Astrocyte (in vitro differentiated cells and primary cell): Measurements from ENCODE around the gene TMEM108. TPM values are rescaled to one million over a fixed set of nuclear protein-coding genes. Genes with fewer than 3 reads are reported as not detected.

ENCODE experiments used
- DNase-seq: peaks from one replicate; pipeline ENCODE4 v3.0.0-alpha.2; 2010; ENCODE audit warnings: low read depth
- FAIRE-seq: peaks from 2 replicates; lab custom pipeline; 2011; peaks lifted over from hg19 to GRCh38; lab: Jason Lieb, UNC
- H2AFZ ChIP-seq: 2 replicates; pipeline ENCODE4 v1.6.0; 2012; ENCODE audit warnings: low read depth, low read length, inconsistent platforms
- H3K27ac ChIP-seq: 2 replicates; pipeline ENCODE4 v1.5.1; 2011; ENCODE audit warnings: low read depth, low read length, inconsistent platforms
- H3K27me3 ChIP-seq: 2 replicates; pipeline ENCODE4 v1.6.0; 2011; ENCODE audit warnings: low read length, inconsistent platforms; ENCODE audit not compliant: insufficient read depth
- H3K36me3 ChIP-seq: 2 replicates; pipeline ENCODE4 v1.5.1; 2011; ENCODE audit warnings: low read length, inconsistent platforms; ENCODE audit not compliant: insufficient read depth
- H3K4me1 ChIP-seq: 2 replicates; pipeline ENCODE4 v1.5.1; 2011; ENCODE audit warnings: low read length, inconsistent platforms; ENCODE audit not compliant: insufficient read depth
- H3K4me2 ChIP-seq: 2 replicates; pipeline ENCODE4 v1.6.0; 2012; ENCODE audit warnings: low read length, inconsistent platforms
- H3K4me3 ChIP-seq: 2 replicates; pipeline ENCODE4 v1.5.1; 2011; ENCODE audit warnings: low read depth, mild to moderate bottlenecking, low read length, inconsistent platforms; ENCODE audit not compliant: insufficient read depth
- H3K79me2 ChIP-seq: 2 replicates; pipeline ENCODE4 v1.6.0; 2012; ENCODE audit warnings: mild to moderate bottlenecking, low read length, inconsistent platforms; ENCODE audit not compliant: insufficient read depth
- H3K9ac ChIP-seq: 2 replicates; pipeline ENCODE4 v1.6.0; 2012; ENCODE audit warnings: mild to moderate bottlenecking, low read length, inconsistent platforms
- H3K9me3 ChIP-seq: 2 replicates; pipeline ENCODE4 v1.5.1; 2012; ENCODE audit warnings: low read depth, mild to moderate bottlenecking, low read length, inconsistent platforms; ENCODE audit not compliant: insufficient read depth
- H4K20me1 ChIP-seq: 2 replicates; pipeline ENCODE4 v1.6.0; 2012; ENCODE audit warnings: low read length, inconsistent platforms; ENCODE audit not compliant: insufficient read depth
- H3K27ac Mint-ChIP-seq: one replicate; pipeline ENCODE4 v1.8.0; 2021; ENCODE audit warnings: mild to moderate bottlenecking, mixed read lengths; ENCODE audit not compliant: unreplicated experiment
- H3K27me3 Mint-ChIP-seq: one replicate; pipeline ENCODE4 v1.8.0; 2021; ENCODE audit warnings: low read depth, mixed read lengths; ENCODE audit not compliant: unreplicated experiment
- H3K36me3 Mint-ChIP-seq: one replicate; pipeline ENCODE4 v1.8.0; 2021; ENCODE audit warnings: low read depth, mixed read lengths; ENCODE audit not compliant: unreplicated experiment
- H3K4me1 Mint-ChIP-seq: one replicate; pipeline ENCODE4 v1.8.0; 2021; ENCODE audit warnings: low read depth, mixed read lengths; ENCODE audit not compliant: unreplicated experiment
- H3K4me3 Mint-ChIP-seq: one replicate; pipeline ENCODE4 v1.8.0; 2021; ENCODE audit warnings: mild to moderate bottlenecking, moderate library complexity, mixed read lengths; ENCODE audit not compliant: unreplicated experiment
- H3K9me3 Mint-ChIP-seq: one replicate; pipeline ENCODE4 v1.8.0; 2021; ENCODE audit warnings: mild to moderate bottlenecking, mixed read lengths; ENCODE audit not compliant: unreplicated experiment
- EZH2 ChIP-seq: IDR thresholded peaks from 2 replicates; pipeline ENCODE4 v1.6.1; 2012; ENCODE audit warnings: mild to moderate bottlenecking, low read length, inconsistent platforms; ENCODE audit not compliant: insufficient read depth
- total RNA-seq: library from RNA; stranded (reverse); gene quantifications from 2 replicates; pipeline ENCODE4 v1.2.1, GENCODE V29; 2021
- TF ChIP-seq, protein P1 (sequence below): IDR thresholded peaks from 2 replicates; pipeline ENCODE4 v1.5.1; 2011; ENCODE audit warnings: low read depth, mild to moderate bottlenecking, inconsistent platforms, low read length, moderate library complexity; ENCODE audit not compliant: insufficient read depth

TMEM108 gene
- total RNA-seq, 1 donor from 2014 or later = 5.6 TPM

DNA sequence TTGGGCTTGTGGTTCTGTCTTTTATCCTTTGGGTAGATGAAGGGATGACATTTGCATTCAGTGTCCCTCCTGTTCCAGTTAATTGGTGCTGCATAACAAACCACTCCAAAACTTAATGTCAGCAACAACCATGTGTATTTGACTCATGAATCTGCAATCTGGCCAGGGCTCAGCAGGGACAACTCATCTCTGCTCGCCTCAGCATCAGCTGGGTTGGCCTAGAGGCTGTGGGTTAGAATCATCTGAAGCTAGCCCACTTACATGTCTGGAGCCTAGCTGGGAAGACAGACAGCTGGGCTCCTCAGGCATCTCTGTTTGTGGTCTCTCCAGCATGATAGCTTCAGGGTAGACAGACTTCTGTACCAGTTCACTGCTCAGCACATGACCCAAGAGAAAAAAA lies 92.0 kb downstream of the TMEM108 start:
- H3K4me1 Mint-ChIP-seq = peaks cover 7% of the 10 kb centered on the region
- Histone ChIP-seq H3K36me3 (no peaks in the 10 kb centered on the region), H3K79me2 (no peaks in the 10 kb centered on the region), H3K4me2 (no peak overlapping the region), H3K9me3 (no peaks in the 10 kb centered on the region), H3K27ac (no peak overlapping the region), H3K27me3 (no peaks in the 10 kb centered on the region), H3K4me1 (no peaks in the 10 kb centered on the region), H3K4me3 (no peak overlapping the region), H4K20me1 (no peaks in the 10 kb centered on the region), H2AFZ (no peak overlapping the region), H3K9ac (no peak overlapping the region)
- no peak overlapping the region for H3K27ac Mint-ChIP-seq
- DNase-seq (peak; percentile 49), FAIRE-seq (no peak)
- no peaks in the 10 kb centered on the region for H3K36me3 Mint-ChIP-seq
- H3K4me3 Mint-ChIP-seq = no peak overlapping the region
- no peak for TF ChIP-seq EZH2
- TF ChIP-seq, protein P1, sequence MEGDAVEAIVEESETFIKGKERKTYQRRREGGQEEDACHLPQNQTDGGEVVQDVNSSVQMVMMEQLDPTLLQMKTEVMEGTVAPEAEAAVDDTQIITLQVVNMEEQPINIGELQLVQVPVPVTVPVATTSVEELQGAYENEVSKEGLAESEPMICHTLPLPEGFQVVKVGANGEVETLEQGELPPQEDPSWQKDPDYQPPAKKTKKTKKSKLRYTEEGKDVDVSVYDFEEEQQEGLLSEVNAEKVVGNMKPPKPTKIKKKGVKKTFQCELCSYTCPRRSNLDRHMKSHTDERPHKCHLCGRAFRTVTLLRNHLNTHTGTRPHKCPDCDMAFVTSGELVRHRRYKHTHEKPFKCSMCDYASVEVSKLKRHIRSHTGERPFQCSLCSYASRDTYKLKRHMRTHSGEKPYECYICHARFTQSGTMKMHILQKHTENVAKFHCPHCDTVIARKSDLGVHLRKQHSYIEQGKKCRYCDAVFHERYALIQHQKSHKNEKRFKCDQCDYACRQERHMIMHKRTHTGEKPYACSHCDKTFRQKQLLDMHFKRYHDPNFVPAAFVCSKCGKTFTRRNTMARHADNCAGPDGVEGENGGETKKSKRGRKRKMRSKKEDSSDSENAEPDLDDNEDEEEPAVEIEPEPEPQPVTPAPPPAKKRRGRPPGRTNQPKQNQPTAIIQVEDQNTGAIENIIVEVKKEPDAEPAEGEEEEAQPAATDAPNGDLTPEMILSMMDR = no peak
- no peaks in the 10 kb centered on the region for H3K27me3 Mint-ChIP-seq
- H3K9me3 Mint-ChIP-seq = no peaks in the 10 kb centered on the region

DNA sequence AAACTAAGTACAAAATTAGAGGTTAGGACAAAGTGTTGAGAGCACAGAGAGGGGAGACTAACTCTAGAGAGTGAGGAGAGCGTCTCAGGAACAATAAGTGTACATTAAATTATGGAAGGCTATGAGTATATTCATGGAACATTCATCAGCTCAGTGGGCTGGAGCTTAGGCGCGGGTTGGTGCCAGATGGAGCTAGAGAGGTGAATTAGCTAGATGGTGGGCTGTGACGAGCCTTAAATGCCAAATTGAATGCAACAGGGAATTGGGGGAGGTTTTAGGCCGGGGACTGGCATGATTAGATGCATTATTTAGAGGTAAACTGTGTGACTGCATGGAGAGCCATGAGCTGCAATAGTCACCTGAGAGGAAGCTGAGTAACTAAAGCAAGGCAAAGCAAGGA lies 97.1 kb downstream of the TMEM108 start:
- Histone ChIP-seq H3K4me3 (no peak overlapping the region), H3K27me3 (no peaks in the 10 kb centered on the region), H3K4me1 (peaks cover 5% of the 10 kb centered on the region), H3K9ac (no peak overlapping the region), H3K27ac (no peak overlapping the region), H3K9me3 (no peaks in the 10 kb centered on the region), H2AFZ (no peak overlapping the region), H4K20me1 (no peaks in the 10 kb centered on the region), H3K36me3 (no peaks in the 10 kb centered on the region), H3K79me2 (no peaks in the 10 kb centered on the region), H3K4me2 (no peak overlapping the region)
- peaks cover 11% of the 10 kb centered on the region for H3K4me1 Mint-ChIP-seq
- DNase-seq (no peak), FAIRE-seq (no peak)
- H3K27ac Mint-ChIP-seq = no peak overlapping the region
- no peaks in the 10 kb centered on the region for H3K27me3 Mint-ChIP-seq
- H3K36me3 Mint-ChIP-seq = no peaks in the 10 kb centered on the region
- no peak for TF ChIP-seq EZH2
- TF ChIP-seq, protein P1 = no peak
- no peak overlapping the region for H3K4me3 Mint-ChIP-seq
- no peaks in the 10 kb centered on the region for H3K9me3 Mint-ChIP-seq

DNA sequence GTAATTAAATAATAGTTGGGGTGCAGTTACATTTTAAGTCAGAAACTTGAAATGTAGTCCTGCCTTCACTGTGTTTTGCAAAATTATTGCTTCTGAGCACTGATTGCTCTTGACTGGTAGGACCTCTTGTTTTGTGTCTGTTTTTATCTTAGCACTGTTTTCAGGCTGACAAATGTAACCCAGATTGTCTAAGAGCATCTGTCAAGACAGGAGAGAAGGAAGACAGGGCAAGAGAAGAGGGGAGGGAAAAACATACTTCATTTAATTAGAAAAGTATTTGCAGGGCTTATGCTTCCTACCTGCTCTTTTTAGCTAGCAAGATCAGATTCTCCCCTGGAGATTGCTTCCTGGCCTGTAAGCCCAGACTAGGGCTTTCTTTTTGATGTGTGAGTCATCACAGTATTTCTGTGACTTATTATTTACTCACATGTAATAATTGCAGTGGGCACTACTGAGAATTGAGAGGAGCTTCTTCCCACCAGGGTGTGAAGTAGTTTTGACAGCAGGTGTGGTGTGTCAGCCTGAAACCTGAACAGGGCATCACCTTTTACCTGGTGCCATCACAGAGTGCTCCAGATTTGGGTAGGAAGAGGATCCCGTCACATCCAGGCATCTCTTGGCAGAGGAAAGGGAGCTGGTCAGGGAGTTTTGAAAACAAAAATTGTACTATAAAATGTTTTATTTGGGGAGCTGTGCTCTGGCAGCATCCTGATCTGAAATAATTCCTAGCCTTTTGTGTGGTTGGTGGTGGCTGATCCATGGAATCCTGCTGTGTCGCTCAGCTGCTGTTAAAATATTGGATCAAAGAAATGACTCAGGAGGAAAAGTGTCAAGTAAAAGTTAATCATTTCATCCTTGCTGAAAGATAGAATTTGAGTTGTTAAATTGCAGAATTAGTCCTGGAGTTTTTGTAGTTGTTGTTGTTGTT lies 98.2 kb downstream of the TMEM108 start:
- no peaks in the 10 kb centered on the region for H3K27me3 Mint-ChIP-seq
- FAIRE-seq (peak; percentile 66), DNase-seq (no peak)
- TF ChIP-seq, protein P1 = no peak
- TF ChIP-seq EZH2 = no peak
- H3K4me2 ChIP-seq = peak overlapping the region; percentile 38
- no peak overlapping the region for H3K4me3 ChIP-seq
- no peaks in the 10 kb centered on the region for H3K79me2 ChIP-seq
- H2AFZ ChIP-seq = no peak overlapping the region
- H3K4me1 ChIP-seq = peaks cover 5% of the 10 kb centered on the region
- H4K20me1 ChIP-seq = no peaks in the 10 kb centered on the region
- H3K36me3 Mint-ChIP-seq = no peaks in the 10 kb centered on the region
- H3K4me3 Mint-ChIP-seq = no peak overlapping the region
- no peaks in the 10 kb centered on the region for H3K27me3 ChIP-seq
- H3K9me3 Mint-ChIP-seq = no peaks in the 10 kb centered on the region
- peak overlapping the region; percentile 35 for H3K27ac Mint-ChIP-seq
- H3K4me1 Mint-ChIP-seq = peaks cover 8% of the 10 kb centered on the region
- H3K36me3 ChIP-seq = no peaks in the 10 kb centered on the region
- H3K9ac ChIP-seq = no peak overlapping the region
- H3K27ac ChIP-seq = no peak overlapping the region
- no peaks in the 10 kb centered on the region for H3K9me3 ChIP-seq
